Effector memory CD8-positive, alpha-beta T cell (primary cell): Measurements from ENCODE around the gene RPLP1.
A peak's percentile ranks its signal among the peaks of the same experiment; 100 is the strongest.

Experiments used
- ATAC-seq: fragments of 150-1000 bp; cut with Tn5 transposase; replicated peaks from 2 replicates; pipeline ENCODE4 v1.10.0; 2021; ENCODE audit warnings: mild to moderate bottlenecking, moderate library complexity
- DNase-seq, 3 experiments: peaks; one replicate each; pipeline ENCODE4 v3.0.0; 2021
- H3K27ac Mint-ChIP-seq, 2 donors: one replicate each; pipeline ENCODE4 v1.8.0; 2022; ENCODE audit warnings: mild to moderate bottlenecking in 2 of 2, mixed read lengths in 2 of 2, moderate library complexity in 2 of 2
- H3K27me3 Mint-ChIP-seq, 2 donors: one replicate each; pipeline ENCODE4 v1.8.0; 2022; ENCODE audit warnings: mixed read lengths in 2 of 2
- H3K36me3 Mint-ChIP-seq: one replicate; pipeline ENCODE4 v1.8.0; 2022; ENCODE audit warnings: mild to moderate bottlenecking, moderate library complexity, mixed read lengths; ENCODE audit not compliant: insufficient read depth
- H3K4me1 Mint-ChIP-seq, 2 donors: one replicate each; pipeline ENCODE4 v1.8.0; 2022; ENCODE audit warnings: low read depth in 2 of 2, mixed read lengths in 2 of 2
- H3K4me3 Mint-ChIP-seq, 2 donors: one replicate each; pipeline ENCODE4 v1.8.0; 2022; ENCODE audit warnings: mild to moderate bottlenecking in 2 of 2, mixed read lengths in 2 of 2, moderate library complexity in 2 of 2
- H3K9me3 Mint-ChIP-seq, 2 donors: one replicate each; pipeline ENCODE4 v1.8.0; 2022; ENCODE audit warnings: mixed read lengths in 2 of 2

RPLP1 gene

DNA sequence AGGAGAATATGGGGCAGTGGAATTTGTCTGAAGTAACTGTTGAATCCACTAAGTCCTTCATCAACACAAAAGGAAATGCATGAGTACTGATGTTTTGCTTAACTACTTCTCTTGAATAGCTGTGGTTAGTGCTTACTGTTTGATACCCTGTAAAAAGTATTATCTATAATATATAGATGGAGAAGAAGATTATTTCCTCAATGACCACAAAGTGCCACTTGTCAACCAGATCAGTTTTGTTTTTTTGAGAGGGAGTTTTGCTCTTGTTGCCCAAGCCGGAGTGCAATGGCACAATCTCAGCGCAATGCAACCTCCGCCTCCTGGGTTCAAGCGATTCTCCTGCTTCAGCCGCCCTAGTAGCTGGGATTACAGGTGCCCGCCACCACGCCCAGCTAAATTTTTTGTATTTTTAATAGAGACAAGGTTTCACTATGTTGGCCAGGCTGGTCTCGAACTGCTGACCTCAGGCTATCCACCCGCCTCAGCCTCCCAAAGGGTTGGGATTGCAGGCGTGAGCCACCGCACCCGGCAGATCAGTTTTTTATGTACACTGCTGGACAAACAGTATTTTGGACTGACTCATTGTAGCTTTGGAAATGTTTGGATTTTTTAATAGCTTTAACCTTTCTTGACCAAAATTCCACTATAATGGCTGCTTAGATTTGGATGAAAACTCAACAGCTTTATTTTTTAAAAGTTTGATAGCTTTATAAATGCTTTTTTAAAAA is 1.5 kb upstream of the RPLP1 start:
- Mint-ChIP-seq H3K27ac (peak overlapping the region; percentile 96 to 99), H3K9me3 (no peaks in the 10 kb centered on the region), H3K4me1 (peaks cover 30 to 35% of the 10 kb centered on the region in 2 donors), H3K36me3 (peaks cover 41% of the 10 kb centered on the region), H3K4me3 (peak overlapping the region; percentile 94 to 96), H3K27me3 (no peaks in the 10 kb centered on the region)
- DNase-seq (no peak), ATAC-seq (no peak)

GRCh38 chr15:69451951-69452691 is 497 bp upstream of the RPLP1 start:
- peak overlapping the region; percentile 96 to 99 for H3K27ac Mint-ChIP-seq
- peaks cover 51% of the 10 kb centered on the region for H3K36me3 Mint-ChIP-seq
- no peaks in the 10 kb centered on the region for H3K27me3 Mint-ChIP-seq
- DNase-seq (no peak), ATAC-seq (peak; percentile 9)
- H3K4me1 Mint-ChIP-seq = peaks cover 32 to 35% of the 10 kb centered on the region in 2 donors
- peak overlapping the region; percentile 94 to 96 for H3K4me3 Mint-ChIP-seq
- no peaks in the 10 kb centered on the region for H3K9me3 Mint-ChIP-seq

DNA sequence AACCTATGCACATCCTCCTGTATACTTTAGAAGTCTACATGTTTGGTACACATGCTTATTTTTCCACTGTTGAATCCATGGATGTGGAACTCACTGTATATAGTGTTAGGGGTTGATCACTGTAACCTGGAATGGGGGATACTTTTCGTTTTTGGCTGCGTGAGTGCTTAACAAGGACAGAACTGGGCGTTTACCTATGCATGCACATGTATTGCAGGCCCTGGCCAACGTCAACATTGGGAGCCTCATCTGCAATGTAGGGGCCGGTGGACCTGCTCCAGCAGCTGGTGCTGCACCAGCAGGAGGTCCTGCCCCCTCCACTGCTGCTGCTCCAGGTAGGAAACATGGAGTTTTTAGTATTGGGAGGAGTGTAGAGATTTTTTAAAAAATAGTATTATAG is 2.3 kb downstream of the RPLP1 start:
- DNase-seq (no peak), ATAC-seq (no peak)
- Mint-ChIP-seq H3K4me3 (peak overlapping the region; percentile 94 to 96), H3K4me1 (peaks cover 32 to 35% of the 10 kb centered on the region in 2 donors), H3K36me3 (peaks cover 60% of the 10 kb centered on the region), H3K27ac (peak overlapping the region; percentile 96 to 99), H3K27me3 (no peaks in the 10 kb centered on the region), H3K9me3 (no peaks in the 10 kb centered on the region)

- ATAC-seq (no peak), DNase-seq (no peak)
- peaks cover 32 to 35% of the 10 kb centered on the region in 2 donors for H3K4me1 Mint-ChIP-seq
- H3K27me3 Mint-ChIP-seq = no peaks in the 10 kb centered on the region
- no peaks in the 10 kb centered on the region for H3K9me3 Mint-ChIP-seq
- H3K27ac Mint-ChIP-seq = peak overlapping the region; percentile 13 to 79
- H3K36me3 Mint-ChIP-seq = peaks cover 62% of the 10 kb centered on the region
- no peak overlapping the region for H3K4me3 Mint-ChIP-seq
Observed at GRCh38 chr15:69456208-69457166, 3.9 kb downstream of the RPLP1 start.

- Mint-ChIP-seq H3K9me3 (no peaks in the 10 kb centered on the region), H3K36me3 (peaks cover 61% of the 10 kb centered on the region), H3K4me3 (no peak overlapping the region), H3K27me3 (no peaks in the 10 kb centered on the region), H3K27ac (peak overlapping the region in 1 of 2 donors; percentile 9), H3K4me1 (peaks cover 30 to 32% of the 10 kb centered on the region in 2 donors)
- no peak for DNase-seq
- no peak for ATAC-seq
Observed at GRCh38 chr15:69457304-69458280, 5.0 kb downstream of the RPLP1 start.

DNA sequence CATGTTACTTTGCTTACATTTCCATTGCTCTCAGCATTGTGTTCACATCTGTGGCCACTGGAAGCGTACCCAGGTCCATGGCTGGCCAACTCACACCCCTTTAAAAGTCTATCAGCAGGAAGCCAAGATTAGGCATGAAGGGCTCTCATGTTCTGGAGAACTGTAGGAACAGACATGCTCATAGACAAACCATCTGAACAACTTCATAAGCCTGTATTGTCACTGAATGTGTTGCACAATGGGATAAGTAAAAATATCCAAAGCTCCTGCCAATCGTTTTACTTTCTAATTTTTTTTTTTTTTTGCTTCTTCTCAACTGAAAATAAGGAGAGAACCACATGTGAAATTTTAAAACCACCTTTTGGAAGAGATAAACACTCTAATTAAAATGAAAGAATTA is 6.4 kb downstream of the RPLP1 start:
- no peaks in the 10 kb centered on the region for H3K27me3 Mint-ChIP-seq
- peaks cover 53% of the 10 kb centered on the region for H3K36me3 Mint-ChIP-seq
- H3K9me3 Mint-ChIP-seq = no peaks in the 10 kb centered on the region
- ATAC-seq = no peak
- no peak overlapping the region for H3K27ac Mint-ChIP-seq
- no peak overlapping the region for H3K4me3 Mint-ChIP-seq
- peaks cover 26 to 28% of the 10 kb centered on the region in 2 donors for H3K4me1 Mint-ChIP-seq
- no peak for DNase-seq

DNA sequence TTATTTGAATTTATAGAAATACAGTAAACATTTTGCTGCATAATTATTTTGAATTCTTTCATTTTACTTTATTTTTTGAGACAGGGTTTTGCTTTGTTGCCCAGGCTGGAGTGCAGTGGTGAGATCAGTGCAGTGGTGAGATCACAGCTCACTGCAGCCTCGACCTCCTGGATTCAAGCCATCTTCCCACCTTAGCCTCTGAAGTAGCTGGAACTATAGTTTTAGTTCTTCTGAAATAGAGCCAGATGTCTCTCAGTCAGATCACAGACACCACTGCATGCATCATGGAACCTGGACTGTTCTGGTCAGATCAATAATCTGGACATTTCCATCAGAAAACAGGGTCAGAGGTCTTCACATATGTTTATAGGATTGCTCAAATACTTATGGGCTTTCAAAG is 7.9 kb downstream of the RPLP1 start:
- Mint-ChIP-seq H3K4me1 (peaks cover 13 to 14% of the 10 kb centered on the region in 2 donors), H3K9me3 (no peaks in the 10 kb centered on the region), H3K27ac (no peak overlapping the region), H3K36me3 (peaks cover 40% of the 10 kb centered on the region), H3K4me3 (peak overlapping the region in 1 of 2 donors; percentile 59), H3K27me3 (no peaks in the 10 kb centered on the region)
- DNase-seq (no peak), ATAC-seq (no peak)

DNA sequence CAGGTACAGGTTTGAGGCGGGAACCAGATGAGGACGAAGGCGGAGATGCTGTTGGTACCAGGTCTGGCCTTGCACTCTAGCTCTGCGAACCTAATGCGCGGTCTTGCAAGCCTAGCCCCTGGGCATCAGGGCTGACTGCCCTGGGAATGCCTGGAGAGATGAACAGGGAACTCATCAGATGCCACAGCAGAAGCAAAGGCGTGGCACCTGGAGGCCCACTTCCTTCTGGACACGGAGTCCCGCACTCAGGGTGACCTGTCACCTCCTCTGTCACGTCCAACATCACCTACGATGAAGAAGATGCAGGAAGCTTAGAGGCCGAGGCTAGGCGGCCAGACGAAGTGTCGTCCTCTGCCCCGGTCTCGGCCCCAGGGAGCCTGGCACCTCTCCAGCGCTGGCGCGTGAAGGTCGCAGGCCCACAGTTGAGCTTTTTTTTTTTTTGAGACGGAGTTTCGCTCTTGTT is 9.4 kb downstream of the RPLP1 start:
- H3K27ac Mint-ChIP-seq = peak overlapping the region; percentile 87 to 89
- no peaks in the 10 kb centered on the region for H3K27me3 Mint-ChIP-seq
- no peaks in the 10 kb centered on the region for H3K9me3 Mint-ChIP-seq
- no peak for ATAC-seq
- no peak for DNase-seq
- peaks cover 8 to 13% of the 10 kb centered on the region in 2 donors for H3K4me1 Mint-ChIP-seq
- H3K36me3 Mint-ChIP-seq = peaks cover 25% of the 10 kb centered on the region
- H3K4me3 Mint-ChIP-seq = peak overlapping the region; percentile 76 to 85

- peak; percentile 90 to 91 (median 91) for DNase-seq
- peaks cover 19% of the 10 kb centered on the region for H3K36me3 Mint-ChIP-seq
Observed at GRCh38 chr15:69462493-69463181, 10.0 kb downstream of the RPLP1 start.

GRCh38 chr15:69463182-69463756 is 10.7 kb downstream of the RPLP1 start:
- Mint-ChIP-seq H3K9me3 (no peaks in the 10 kb centered on the region), H3K36me3 (peaks cover 20% of the 10 kb centered on the region), H3K4me3 (peak overlapping the region; percentile 76 to 85), H3K27ac (peak overlapping the region; percentile 87 to 89), H3K4me1 (peaks cover 13 to 18% of the 10 kb centered on the region in 2 donors), H3K27me3 (no peaks in the 10 kb centered on the region)
- no peak for DNase-seq
- ATAC-seq = no peak

More at GRCh38 chr15:69462493-69463181, 10.0 kb downstream of the RPLP1 start:
- Mint-ChIP-seq H3K4me1 (peaks cover 8 to 13% of the 10 kb centered on the region in 2 donors), H3K4me3 (peak overlapping the region; percentile 76 to 85), H3K9me3 (no peaks in the 10 kb centered on the region), H3K27ac (peak overlapping the region; percentile 87 to 89), H3K27me3 (no peaks in the 10 kb centered on the region)
- ATAC-seq = peak; percentile 97

DNA sequence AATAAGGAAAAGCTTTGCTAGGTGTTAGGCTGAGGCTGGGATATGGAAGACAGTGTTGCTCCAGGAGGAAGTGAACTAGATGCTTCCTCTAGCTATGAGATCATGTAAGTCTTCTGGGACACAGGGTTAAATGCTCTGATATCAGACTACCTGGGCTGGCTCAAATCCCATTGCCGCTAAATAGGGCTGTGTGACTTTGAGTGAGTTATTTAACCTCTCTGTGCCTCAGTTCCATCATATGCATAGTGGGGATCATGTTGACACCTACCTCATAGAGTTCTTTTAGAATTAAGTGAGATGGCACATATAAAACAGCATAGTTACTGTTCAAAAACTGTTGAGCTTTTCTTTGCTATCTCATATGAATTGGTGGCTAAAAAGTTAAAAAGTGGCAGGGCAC is 12.6 kb downstream of the RPLP1 start:
- Mint-ChIP-seq H3K27ac (no peak overlapping the region), H3K9me3 (no peaks in the 10 kb centered on the region)

More for the DNA sequence above, 12.6 kb downstream of the RPLP1 start:
- DNase-seq (no peak), ATAC-seq (no peak)
- Mint-ChIP-seq H3K36me3 (peaks cover 31% of the 10 kb centered on the region), H3K4me1 (peaks cover 29% of the 10 kb centered on the region in 2 donors), H3K4me3 (no peak overlapping the region), H3K27me3 (no peaks in the 10 kb centered on the region)
